Midbrain (tissue), 1 donor: ENCODE measurements around the gene DLX5.
A peak's percentile ranks its signal among the peaks of the same experiment; 100 is the strongest.
"Not testable (repeated sequence)": the region's sequence is repeated elsewhere in the genome, so short reads cannot be mapped to it uniquely, and the experiment has no call there.

Source experiments
- DNase-seq: peaks from one replicate; lab custom pipeline; 2025; lab: John Stamatoyannopoulos, UW

The DLX5 gene

GRCh38 chr7:97024209-97025129, at the start of gene DLX5:
DLX5 (minus strand) TSS chr7:97024831; CDS start chr7:97024623, 208 bp downstream.
- DNase-seq = no peak

- DNase-seq = not testable (repeated sequence)
Observed at GRCh38 chr7:97072025-97072424, 47.4 kb upstream of the DLX5 start.

- peak; percentile 10 for DNase-seq
Observed at GRCh38 chr7:97064972-97065587, 40.4 kb upstream of the DLX5 start.

GRCh38 chr7:97064020-97064419, 39.4 kb upstream of the DLX5 start:
- DNase-seq = no peak

- no peak for DNase-seq
Observed at GRCh38 chr7:97043281-97043680, 18.6 kb upstream of the DLX5 start.

GRCh38 chr7:97039374-97040065, 14.9 kb upstream of the DLX5 start:
- no peak for DNase-seq

GRCh38 chr7:97034213-97034852, 9.7 kb upstream of the DLX5 start:
- DNase-seq = not testable (repeated sequence)

GRCh38 chr7:97027427-97028234, 3.0 kb upstream of the DLX5 start:
- peak; percentile 83 for DNase-seq

- no peak for DNase-seq
Observed at GRCh38 chr7:97026715-97027426, 2.2 kb upstream of the DLX5 start.

GRCh38 chr7:97025983-97026714, 1.5 kb upstream of the DLX5 start:
- peak; percentile 30 for DNase-seq

- no peak for DNase-seq
Observed at GRCh38 chr7:97025130-97025499, 484 bp upstream of the DLX5 start.

- no peak for DNase-seq
Observed at GRCh38 chr7:97022491-97023306, 1.9 kb downstream of the DLX5 start.

GRCh38 chr7:97021747-97022490, 2.7 kb downstream of the DLX5 start:
- no peak for DNase-seq

GRCh38 chr7:97020996-97021746, 3.5 kb downstream of the DLX5 start:
- no peak for DNase-seq

GRCh38 chr7:97020601-97020995, 4.0 kb downstream of the DLX5 start:
- DNase-seq = no peak

GRCh38 chr7:97019710-97020225, 4.9 kb downstream of the DLX5 start:
- no peak for DNase-seq

- no peak for DNase-seq
Observed at GRCh38 chr7:97018791-97019531, 5.7 kb downstream of the DLX5 start.
